NCI-H2081 treated with DMSO at 0.1 percent for 48 hours (cell line): ENCODE results near the gene ACTL8.

Source experiments
- DNase-seq: peaks from one replicate; lab custom pipeline; 2025; lab: John Stamatoyannopoulos, UW

The ACTL8 gene

GRCh38 chr1:17805869-17806684 is 50.9 kb downstream of the ACTL8 start:
- no peak for DNase-seq

- DNase-seq = no peak
These were observed 53.7 kb downstream of the ACTL8 start for GRCh38 chr1:17808816-17809215.

- no peak for DNase-seq
These were observed 55.5 kb downstream of the ACTL8 start for GRCh38 chr1:17810668-17811067.

GRCh38 chr1:17816511-17816910 is 61.4 kb downstream of the ACTL8 start:
- no peak for DNase-seq

GRCh38 chr1:17819129-17819802 is 64.1 kb downstream of the ACTL8 start:
- no peak for DNase-seq

GRCh38 chr1:17820198-17820597 is 65.1 kb downstream of the ACTL8 start:
- no peak for DNase-seq

GRCh38 chr1:17822741-17823426 is 67.8 kb downstream of the ACTL8 start:
- DNase-seq = no peak

GRCh38 chr1:17825273-17826164 is 70.4 kb downstream of the ACTL8 start:
- DNase-seq = no peak

GRCh38 chr1:17826165-17826488 is 71.0 kb downstream of the ACTL8 start:
- DNase-seq = no peak

- DNase-seq = no peak
These were observed 73.9 kb downstream of the ACTL8 start for GRCh38 chr1:17828991-17829390.

- no peak for DNase-seq
These were observed 74.4 kb downstream of the ACTL8 start for GRCh38 chr1:17829579-17829978.

GRCh38 chr1:17831597-17831996 is 76.5 kb downstream of the ACTL8 start:
- no peak for DNase-seq

GRCh38 chr1:17833661-17834501 is 78.7 kb downstream of the ACTL8 start:
- no peak for DNase-seq

- DNase-seq = no peak
These were observed 79.5 kb downstream of the ACTL8 start for GRCh38 chr1:17834561-17835100.

- DNase-seq = no peak
These were observed 82.3 kb downstream of the ACTL8 start for GRCh38 chr1:17837233-17838030.

- no peak for DNase-seq
These were observed 84.6 kb downstream of the ACTL8 start for GRCh38 chr1:17839641-17840196.

GRCh38 chr1:17841944-17842343 is 86.8 kb downstream of the ACTL8 start:
- no peak for DNase-seq

- DNase-seq = no peak
These were observed 87.6 kb downstream of the ACTL8 start for GRCh38 chr1:17842686-17843085.

- DNase-seq = no peak
These were observed 89.2 kb downstream of the ACTL8 start for GRCh38 chr1:17844185-17844826.
